Stimulated activated CD8-positive, alpha-beta memory T cell treated with anti-CD3 and anti-CD28 coated beads, Interleukin-15, amount 100 ng/mL, for 4 hours (primary cell): ENCODE data around the gene CDH13.

Experiments used
- DNase-seq, 2 donors: peaks; one replicate each; pipeline ENCODE4 v3.0.0-alpha.2; 2020; ENCODE audit warnings: low read depth in 2 of 2

The CDH13 gene

GRCh38 chr16:82694239-82694874 lies 67.6 kb downstream of the CDH13 start:
- no peak for DNase-seq

GRCh38 chr16:82695806-82696205 lies 69.0 kb downstream of the CDH13 start:
- DNase-seq: no peak

GRCh38 chr16:82699260-82699659 lies 72.5 kb downstream of the CDH13 start:
- DNase-seq: no peak

- no peak for DNase-seq
Observed at GRCh38 chr16:82699711-82700495, 73.1 kb downstream of the CDH13 start.

- DNase-seq: no peak
Observed at GRCh38 chr16:82700541-82701235, 73.9 kb downstream of the CDH13 start.

GRCh38 chr16:82701442-82701955 lies 74.7 kb downstream of the CDH13 start:
- DNase-seq: no peak

- no peak for DNase-seq
Observed at GRCh38 chr16:82703161-82703560, 76.4 kb downstream of the CDH13 start.

- no peak for DNase-seq
Observed at GRCh38 chr16:82703871-82704768, 77.4 kb downstream of the CDH13 start.

- no peak for DNase-seq
Observed at GRCh38 chr16:82709987-82710386, 83.2 kb downstream of the CDH13 start.

GRCh38 chr16:82713778-82714177 lies 87.0 kb downstream of the CDH13 start:
- no peak for DNase-seq

GRCh38 chr16:82715160-82715559 lies 88.4 kb downstream of the CDH13 start:
- no peak for DNase-seq

- DNase-seq: no peak
Observed at GRCh38 chr16:82715833-82716232, 89.1 kb downstream of the CDH13 start.

GRCh38 chr16:82716361-82716855 lies 89.6 kb downstream of the CDH13 start:
- DNase-seq: no peak

- DNase-seq: no peak
Observed at GRCh38 chr16:82720414-82720813, 93.6 kb downstream of the CDH13 start.

- DNase-seq: no peak
Observed at GRCh38 chr16:82726306-82726705, 99.5 kb downstream of the CDH13 start.

- no peak for DNase-seq
Observed at GRCh38 chr16:82728901-82729300, 102.1 kb downstream of the CDH13 start.

GRCh38 chr16:82730901-82731300 lies 104.1 kb downstream of the CDH13 start:
- DNase-seq: no peak

GRCh38 chr16:82732461-82732860 lies 105.7 kb downstream of the CDH13 start:
- DNase-seq: no peak

GRCh38 chr16:82735186-82735585 lies 108.4 kb downstream of the CDH13 start:
- no peak for DNase-seq

GRCh38 chr16:82735673-82736091 lies 108.9 kb downstream of the CDH13 start:
- no peak for DNase-seq

- no peak for DNase-seq
Observed at GRCh38 chr16:82736224-82736623, 109.5 kb downstream of the CDH13 start.
